ENCODE data around the gene C1orf159.

Gene C1orf159

DNA sequence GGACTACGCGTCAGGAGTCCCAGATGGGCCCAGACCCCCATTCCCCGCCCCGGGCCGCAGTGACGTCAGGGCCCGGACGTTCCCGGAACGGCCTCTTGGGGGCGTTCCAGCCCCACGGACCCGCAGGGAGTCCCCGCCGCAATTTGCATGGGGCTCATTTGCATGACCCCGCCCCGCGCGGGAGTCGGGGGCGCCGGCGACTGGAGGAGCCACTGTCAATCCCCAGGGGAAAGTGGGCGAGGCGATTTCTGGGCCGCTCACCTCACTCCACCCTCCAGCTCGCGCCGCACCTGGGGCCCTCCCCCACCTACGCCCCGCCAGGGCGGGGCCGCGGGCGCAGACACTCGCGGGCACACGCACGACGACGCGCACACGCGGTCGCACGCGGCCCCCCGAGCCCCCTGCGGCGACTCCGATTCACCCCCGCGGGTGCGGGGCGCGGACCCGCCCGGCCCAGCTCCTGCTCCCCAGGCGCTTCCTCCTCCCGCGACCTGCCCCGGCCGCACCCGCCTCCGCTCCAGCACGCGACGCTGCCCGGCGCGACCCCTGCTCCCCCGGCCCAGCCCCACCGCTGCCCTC is 82.8 kb downstream of the C1orf159 start:
- no peak for DNase-seq

- DNase-seq: no peak
Measured at GRCh38 chr1:1032424-1032823, 83.5 kb downstream of the C1orf159 start.

All from cortex of kidney (tissue), 1 donor.